ENCODE data around the gene PRXL2B. TPM values are rescaled to one million over a fixed set of nuclear protein-coding genes. Genes with fewer than 3 reads are reported as not detected.

PRXL2B gene
- total and polyA plus RNA-seq, 10 of the 15 experiments (the other 5 are each of a cell fraction or from before 2014, with no cell fraction given) = 0.44 to 5.6 (median 4.0) TPM

- TF ChIP-seq SIX5 (IDR thresholded peaks at IDR 0.05; ENCODE audit: low read depth, low read length, severe bottlenecking) (no peak), TBL1XR1 (IDR thresholded peaks at IDR 0.05; ENCODE audit: low read depth, low read length) (peak; percentile 51; the same call in 1 of the 2 replicates), EGR1 (IDR thresholded peaks at IDR 0.05; ENCODE audit: borderline replicate concordance in 1 of 2, low read depth in 2 of 2, low read length in 2 of 2) (no peak), ZNF384 (IDR thresholded peaks at IDR 0.05; ENCODE audit: borderline replicate concordance, low read depth, low read length) (no peak), BHLHE40 (IDR thresholded peaks at IDR 0.05; ENCODE audit: borderline replicate concordance in 1 of 2, low read depth in 2 of 2, low read length in 1 of 2) (peak; percentile 67 to 85; a peak in 3 of 4 replicates), SREBF1 (IDR thresholded peaks at IDR 0.05; ENCODE audit: low read length) (no peak), MTA3 (IDR thresholded peaks at IDR 0.05; ENCODE audit: borderline replicate concordance, low read length) (no peak), HSF1 (IDR thresholded peaks at IDR 0.05; ENCODE audit: low read depth, low read length) (no peak), CBFB (IDR thresholded peaks at IDR 0.05; ENCODE audit: low read depth) (no peak; the same call in 1 of the 2 replicates), HDGF (IDR thresholded peaks at IDR 0.05) (0 out of 2 replicates have a peak, but pooled peaks have one; percentile 49), ZBTB33 (IDR thresholded peaks at IDR 0.05) (no peak), RELB (IDR thresholded peaks at IDR 0.05; ENCODE audit: low read depth) (peak; percentile 80), STAT1 (conservative IDR thresholded peaks at IDR 0.05) (no peak; the same call in 1 of the 2 replicates), RUNX3 (IDR thresholded peaks at IDR 0.05; ENCODE audit: low read length) (no peak; the same call in 1 of the 2 replicates), HCFC1 (IDR thresholded peaks at IDR 0.05; ENCODE audit: low read length) (0 out of 2 replicates have a peak, but pooled peaks have one; percentile 22), IRF5 (IDR thresholded peaks at IDR 0.05; ENCODE audit: borderline replicate concordance) (no peak), EP300 (IDR thresholded peaks at IDR 0.05; ENCODE audit: borderline replicate concordance in 1 of 2, control insufficient read depth in 1 of 2, low read depth in 2 of 2, low read length in 2 of 2) (no peak; a peak in 1 of 4 replicates), IKZF2 (IDR thresholded peaks at IDR 0.05) (peak; percentile 71 to 79)
These were observed 1.1 kb upstream of the PRXL2B start (continued) for GRCh38 chr1:2585318-2586092.

Data from GM12878 (cell line).